NCI-H82 treated with DMSO at 0.1 percent for 48 hours (cell line): ENCODE measurements around the gene CD300LF.

ENCODE experiments used
- DNase-seq: peaks from one replicate; lab custom pipeline; 2025; ENCODE audit not compliant: unreplicated experiment; lab: John Stamatoyannopoulos, UW

CD300LF gene

DNA sequence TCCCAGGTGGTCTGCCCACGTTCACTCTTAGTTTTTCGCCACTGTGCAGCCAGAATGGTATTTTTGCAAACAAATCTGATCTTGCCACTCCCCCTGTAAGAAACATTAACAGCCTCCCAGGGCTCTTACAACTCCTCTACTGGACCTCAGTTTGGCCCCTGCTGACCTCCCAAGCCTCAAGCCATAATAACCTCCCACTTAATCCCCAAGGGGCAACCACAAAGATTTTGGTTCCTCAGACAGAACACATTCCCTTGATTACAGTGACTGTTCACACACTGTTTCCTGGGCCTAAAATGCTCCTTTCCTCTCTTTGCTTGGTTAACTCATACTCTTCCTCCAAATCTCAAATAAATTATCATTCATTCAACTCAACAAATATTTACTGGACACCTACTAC, 67.7 kb downstream of the CD300LF start:
- no peak for DNase-seq

DNA sequence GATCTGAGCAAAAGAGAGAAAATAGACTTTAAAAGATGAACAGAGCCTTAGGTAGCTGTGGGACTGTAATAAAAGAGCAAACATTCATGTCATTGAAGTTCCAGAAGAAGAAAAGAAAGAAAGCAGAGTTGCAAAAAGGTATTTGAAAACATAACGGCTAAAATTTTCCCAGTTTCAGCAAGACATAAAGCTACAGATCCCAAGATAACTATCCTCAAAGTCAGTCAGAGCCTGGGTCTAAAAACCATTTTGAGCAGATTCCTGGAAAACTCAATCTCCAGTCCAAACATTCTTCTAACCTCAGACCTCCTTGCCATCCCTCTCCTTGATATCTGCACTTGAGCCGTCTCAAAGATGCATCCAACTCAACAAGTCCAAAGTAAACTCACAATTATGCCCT, 68.3 kb downstream of the CD300LF start:
- no peak for DNase-seq
